GM19467 (cell line): ENCODE measurements around the gene HOTAIR.

Source experiments
- ATAC-seq: cut with Tn5 transposase; IDR thresholded peaks from one replicate; pipeline ENCODE4 v1.9.1; 2021; ENCODE audit warnings: mild to moderate bottlenecking, moderate library complexity; ENCODE audit not compliant: unreplicated experiment

The HOTAIR gene

GRCh38 chr12:53974084-53975063 is at the start of gene HOTAIR:
Gene HOTAIR, minus strand, starts transcription at chr12:53974954.
- ATAC-seq = no peak

- no peak for ATAC-seq
Measured at GRCh38 chr12:54024127-54024526, 49.4 kb upstream of the HOTAIR start.

DNA sequence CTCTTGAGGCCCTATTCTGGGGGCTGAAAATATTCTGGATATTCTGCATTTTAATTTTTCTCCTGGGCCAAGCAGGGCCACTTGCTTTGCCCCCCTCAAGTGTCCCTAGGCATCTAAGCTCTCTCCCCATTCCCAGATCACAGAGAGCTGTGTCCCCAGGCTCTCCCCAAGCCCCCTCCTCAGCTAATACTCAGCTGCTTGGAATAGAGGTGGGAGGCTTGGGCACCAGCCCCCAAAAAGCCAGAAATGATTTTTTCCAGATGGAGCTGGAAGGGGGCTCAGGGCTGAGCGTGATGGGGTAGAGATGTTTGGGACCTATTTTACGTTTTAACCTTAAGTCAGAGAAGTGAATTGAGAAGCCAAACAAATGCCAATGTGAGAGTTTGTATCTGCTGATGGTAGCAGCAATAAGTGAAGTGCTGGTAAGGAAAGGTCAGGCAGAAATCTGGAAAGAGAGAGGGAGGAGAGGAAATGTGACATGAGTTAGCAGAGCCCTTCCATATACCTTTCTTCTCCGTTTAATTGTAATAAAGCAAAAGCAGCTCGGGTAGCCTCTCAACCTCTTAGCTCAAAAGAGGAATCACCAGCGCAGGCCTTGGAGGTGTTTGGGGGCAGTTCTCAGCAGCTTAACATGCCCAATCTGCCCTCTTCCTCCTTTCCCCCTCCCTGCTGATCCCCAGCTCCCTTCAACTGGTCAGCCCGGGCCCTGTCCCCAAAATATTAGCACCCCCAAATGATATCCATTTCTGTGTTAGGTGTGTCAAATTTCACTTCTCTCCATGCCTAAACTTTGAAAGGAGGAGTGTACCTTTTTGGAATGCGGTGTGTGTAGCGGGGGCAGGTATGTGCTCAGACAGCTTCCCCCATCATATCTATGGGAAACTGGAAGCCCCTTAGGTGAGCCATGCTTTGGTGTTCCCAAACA is 48.5 kb upstream of the HOTAIR start:
- ATAC-seq = no peak

GRCh38 chr12:54021432-54022013 is 46.8 kb upstream of the HOTAIR start:
- ATAC-seq = no peak

GRCh38 chr12:54020591-54021405 is 46.0 kb upstream of the HOTAIR start:
- ATAC-seq = no peak

- ATAC-seq = no peak
Measured at GRCh38 chr12:54019924-54020590, 45.3 kb upstream of the HOTAIR start.

GRCh38 chr12:54019091-54019811 is 44.5 kb upstream of the HOTAIR start:
- ATAC-seq = no peak

- no peak for ATAC-seq
Measured at GRCh38 chr12:54018468-54018984, 43.8 kb upstream of the HOTAIR start.

DNA sequence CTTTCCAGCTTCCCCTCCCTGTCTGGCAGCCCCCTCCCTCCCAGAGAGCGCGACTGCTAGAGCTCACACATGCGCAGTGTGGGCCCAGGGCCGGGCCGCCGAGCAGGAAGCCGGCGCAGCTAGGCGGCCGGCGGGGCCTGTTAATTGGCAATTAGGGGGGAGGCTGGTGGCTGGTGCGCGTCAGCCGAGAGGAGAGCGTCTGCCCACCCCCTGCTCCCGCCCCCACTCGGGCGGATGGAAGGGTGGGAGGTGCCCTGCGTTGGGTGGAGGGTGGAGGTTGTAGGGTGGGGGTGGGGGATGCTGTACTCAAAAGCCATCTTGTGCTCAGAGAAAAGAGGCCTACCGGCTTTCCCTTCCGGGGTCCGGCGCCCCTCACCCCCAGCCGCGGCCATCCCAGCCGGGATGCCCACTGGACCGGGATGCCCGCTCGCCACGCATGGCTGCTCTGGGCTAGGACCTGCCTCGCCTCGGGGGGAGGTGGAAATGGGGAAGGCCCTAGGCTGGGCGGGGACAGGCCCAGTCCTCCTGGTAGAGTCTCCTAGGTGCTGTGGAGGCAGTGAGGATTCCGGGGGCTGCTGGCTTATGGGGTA is 43.2 kb upstream of the HOTAIR start:
- peak; percentile 68 for ATAC-seq

GRCh38 chr12:54017027-54017788 is 42.5 kb upstream of the HOTAIR start:
- peak; percentile 17 for ATAC-seq

- ATAC-seq = no peak
Measured at GRCh38 chr12:54016478-54016964, 41.8 kb upstream of the HOTAIR start.

GRCh38 chr12:54016051-54016450 is 41.3 kb upstream of the HOTAIR start:
- ATAC-seq = no peak

DNA sequence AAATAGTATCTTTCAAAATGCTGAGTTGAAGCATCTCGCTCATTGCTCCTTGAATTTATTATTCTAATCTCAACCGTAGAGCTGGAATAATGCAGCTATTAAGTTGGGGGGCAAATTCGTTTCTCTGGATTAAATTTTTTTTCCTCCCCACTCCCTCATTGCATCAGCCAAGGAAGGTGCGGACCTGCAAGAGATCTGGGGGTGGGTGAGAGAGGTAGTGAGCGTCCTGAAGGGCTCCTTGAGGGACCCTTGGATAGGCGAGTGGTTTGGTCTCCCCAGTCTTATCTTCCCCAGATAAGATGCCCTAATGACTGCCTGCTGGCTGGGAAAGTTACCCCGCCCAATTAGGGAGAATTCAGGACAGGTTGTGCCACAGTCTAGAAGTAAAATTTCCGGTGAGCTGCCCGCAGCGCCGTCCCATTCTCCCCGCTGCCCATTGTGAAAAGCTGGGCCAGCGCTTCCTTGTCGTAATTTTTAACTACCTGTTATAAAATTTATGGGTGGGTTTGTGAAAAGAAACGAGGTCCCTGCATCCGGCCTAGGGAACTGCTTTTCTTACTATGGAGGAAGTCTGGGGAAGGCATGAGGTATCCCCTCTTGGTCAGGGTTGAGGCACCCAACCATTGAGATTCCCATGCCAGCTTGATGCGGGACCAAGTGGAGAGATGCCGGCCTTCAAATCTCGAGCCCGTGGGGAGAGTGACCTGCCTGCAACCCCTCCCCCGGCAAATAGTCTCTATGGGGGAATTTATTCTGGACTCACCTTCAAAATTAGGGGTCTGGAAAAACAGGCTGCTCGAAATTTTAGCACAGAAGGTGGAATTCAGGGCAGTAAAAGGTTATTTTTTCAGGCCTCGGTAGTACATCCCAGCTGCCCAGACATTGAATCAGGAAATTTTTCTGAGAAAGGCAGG is 40.5 kb upstream of the HOTAIR start:
- ATAC-seq = no peak

GRCh38 chr12:54014377-54015017 is 39.7 kb upstream of the HOTAIR start:
- no peak for ATAC-seq

DNA sequence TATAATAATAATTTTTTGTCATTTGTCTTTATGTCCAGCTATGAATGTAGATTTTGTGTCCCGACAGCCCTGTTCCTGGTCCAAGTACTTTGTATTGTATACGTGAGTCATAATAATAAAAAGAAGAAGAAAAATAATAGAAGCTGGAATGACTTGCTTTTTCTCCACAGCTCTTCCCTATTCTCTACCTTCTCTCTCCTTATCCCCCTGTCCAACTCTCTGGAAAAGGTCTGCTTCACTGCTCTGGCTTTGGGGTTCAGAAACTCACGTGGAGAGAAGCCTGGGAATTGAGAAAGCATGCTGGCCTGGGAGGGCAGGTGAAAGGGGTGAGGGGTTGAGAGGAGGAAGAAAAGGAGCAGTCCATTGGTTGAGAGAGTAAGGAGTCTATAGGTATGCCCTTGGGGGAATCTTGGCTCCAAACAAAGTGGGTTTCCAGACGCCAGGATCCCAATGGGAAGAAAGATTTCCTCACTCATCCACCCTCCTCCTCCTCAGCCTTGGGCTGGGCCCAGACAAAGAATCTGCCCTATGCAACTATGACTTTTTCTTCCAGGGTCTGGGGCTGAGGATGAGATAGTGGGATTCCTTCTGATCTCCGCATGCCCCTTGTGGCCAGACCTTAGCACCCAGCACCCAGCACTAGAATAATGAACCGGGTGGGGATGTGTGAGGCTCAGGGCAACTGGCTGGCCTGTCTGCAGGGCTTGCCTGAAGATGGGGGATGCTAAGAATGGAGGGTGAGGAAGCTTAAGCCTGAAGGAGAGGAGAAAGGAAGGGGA is 38.1 kb upstream of the HOTAIR start:
- ATAC-seq = no peak
